HG03432 (cell line): ENCODE data around the gene HOXC9.

ENCODE experiments used
- ATAC-seq: cut with Tn5 transposase; IDR thresholded peaks from one replicate; pipeline ENCODE4 v1.9.1; 2021; ENCODE audit warnings: mild to moderate bottlenecking, moderate library complexity; ENCODE audit not compliant: unreplicated experiment

HOXC9 gene

GRCh38 chr12:54024581-54025305, 24.8 kb downstream of the HOXC9 start:
- ATAC-seq, result no peak

DNA sequence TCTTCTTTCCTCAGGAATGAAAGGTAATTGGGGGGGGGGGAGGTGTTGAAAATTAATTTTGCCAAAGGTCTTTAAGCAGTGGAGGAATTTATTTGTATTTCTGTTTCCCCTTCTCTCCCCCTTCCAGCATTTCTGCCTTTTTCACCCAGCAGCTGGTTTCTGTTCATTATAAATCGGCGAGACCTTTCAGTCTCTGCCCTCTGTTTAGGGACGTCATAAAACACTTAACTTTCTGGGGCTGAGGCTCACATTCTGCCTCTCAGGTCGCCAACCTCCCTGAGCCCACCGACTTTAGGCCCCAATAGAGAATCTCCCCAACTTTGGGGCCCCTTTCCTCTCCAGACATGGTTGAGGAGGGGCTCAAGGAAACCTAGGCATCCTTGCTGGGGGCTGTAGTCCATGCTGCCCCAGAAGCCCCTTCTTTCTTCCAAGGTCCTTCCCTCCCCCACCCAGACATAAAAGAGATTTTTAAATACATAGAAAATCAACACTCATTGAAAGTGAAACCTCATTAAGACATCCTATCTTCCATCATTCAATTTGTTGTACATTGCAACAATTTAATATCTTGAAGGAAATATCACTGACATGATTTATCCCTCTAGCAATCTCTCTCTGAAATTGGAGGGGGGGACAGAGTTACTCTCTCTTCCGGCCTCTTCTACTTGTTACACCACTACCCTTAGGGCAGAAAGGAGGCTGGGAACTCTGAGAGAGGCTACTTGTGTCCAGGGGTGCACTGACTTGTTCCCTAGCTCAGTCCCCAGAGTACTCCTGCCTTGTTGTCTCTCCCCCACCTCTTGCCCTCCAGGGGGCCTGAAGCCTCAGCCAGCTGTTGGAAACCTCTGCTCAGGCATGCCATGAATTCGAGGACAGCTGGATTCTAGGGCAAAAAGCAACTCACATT, 25.8 kb downstream of the HOXC9 start:
- no peak for ATAC-seq

GRCh38 chr12:54026640-54027441, 26.9 kb downstream of the HOXC9 start:
- no peak for ATAC-seq

GRCh38 chr12:54027442-54027786, 27.5 kb downstream of the HOXC9 start:
- ATAC-seq, result no peak

DNA sequence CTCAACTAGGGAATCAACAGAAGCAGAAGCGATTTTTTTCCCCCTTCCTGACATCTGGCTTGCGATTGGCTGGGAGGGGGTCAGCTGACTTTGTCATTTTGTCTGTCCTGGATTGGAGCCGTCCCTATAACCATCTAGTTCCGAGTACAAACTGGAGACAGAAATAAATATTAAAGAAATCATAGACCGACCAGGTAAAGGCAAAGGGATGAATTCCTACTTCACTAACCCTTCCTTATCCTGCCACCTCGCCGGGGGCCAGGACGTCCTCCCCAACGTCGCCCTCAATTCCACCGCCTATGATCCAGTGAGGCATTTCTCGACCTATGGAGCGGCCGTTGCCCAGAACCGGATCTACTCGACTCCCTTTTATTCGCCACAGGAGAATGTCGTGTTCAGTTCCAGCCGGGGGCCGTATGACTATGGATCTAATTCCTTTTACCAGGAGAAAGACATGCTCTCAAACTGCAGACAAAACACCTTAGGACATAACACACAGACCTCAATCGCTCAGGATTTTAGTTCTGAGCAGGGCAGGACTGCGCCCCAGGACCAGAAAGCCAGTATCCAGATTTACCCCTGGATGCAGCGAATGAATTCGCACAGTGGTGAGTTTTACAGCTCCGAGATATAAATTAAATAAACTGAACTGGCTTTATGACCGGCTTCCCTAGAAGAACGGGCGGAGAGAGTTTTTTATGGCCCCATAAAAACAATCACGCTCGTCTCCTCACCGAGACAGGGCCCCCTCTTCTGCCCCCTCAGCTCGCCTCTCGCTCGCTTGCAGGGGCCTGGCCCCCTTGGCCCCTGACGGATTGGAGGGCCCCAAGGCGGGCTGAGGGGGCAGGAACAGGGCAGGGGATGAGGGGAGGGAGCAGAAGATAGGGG, 28.6 kb downstream of the HOXC9 start, which contains the start of gene HOXC6:
TSS of gene HOXC6 (plus strand) at position 127 of the 888 bp plus-strand sequence. CDS start at position 209, 82 bp downstream.
- ATAC-seq, result no peak

GRCh38 chr12:54029529-54030441, 29.8 kb downstream of the HOXC9 start:
- ATAC-seq, result no peak

- ATAC-seq, result no peak
Observed at GRCh38 chr12:54030442-54030801, 30.5 kb downstream of the HOXC9 start.

DNA sequence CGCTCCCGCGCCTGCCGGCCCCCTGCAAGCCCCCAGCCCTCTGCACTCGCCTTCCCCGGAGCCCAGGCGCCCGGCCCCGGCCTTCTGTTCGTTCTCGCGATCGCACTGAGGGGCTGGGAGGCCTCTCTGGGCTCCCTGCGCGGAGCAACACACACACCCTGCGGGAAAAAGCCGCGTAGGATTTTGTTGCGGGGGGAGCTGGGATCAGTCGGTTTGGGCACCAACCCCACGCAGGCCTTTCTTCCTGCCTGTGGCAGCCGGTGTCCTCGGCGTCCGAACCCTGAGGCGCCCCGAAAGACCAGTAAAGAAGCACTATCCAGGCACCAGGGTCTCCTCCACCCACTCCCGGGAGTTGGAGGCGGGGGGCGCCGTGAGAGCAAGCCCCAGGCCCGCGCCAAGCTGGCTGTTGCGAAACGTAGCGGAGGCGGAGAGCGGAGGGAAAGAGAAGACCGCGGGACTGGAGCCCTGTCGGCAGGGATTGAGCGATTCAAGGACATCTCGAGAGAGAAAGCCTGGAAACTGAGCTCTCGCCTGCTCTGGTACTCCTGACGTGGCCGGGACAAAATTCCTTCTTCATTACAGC, 31.0 kb downstream of the HOXC9 start:
- ATAC-seq, result no peak

DNA sequence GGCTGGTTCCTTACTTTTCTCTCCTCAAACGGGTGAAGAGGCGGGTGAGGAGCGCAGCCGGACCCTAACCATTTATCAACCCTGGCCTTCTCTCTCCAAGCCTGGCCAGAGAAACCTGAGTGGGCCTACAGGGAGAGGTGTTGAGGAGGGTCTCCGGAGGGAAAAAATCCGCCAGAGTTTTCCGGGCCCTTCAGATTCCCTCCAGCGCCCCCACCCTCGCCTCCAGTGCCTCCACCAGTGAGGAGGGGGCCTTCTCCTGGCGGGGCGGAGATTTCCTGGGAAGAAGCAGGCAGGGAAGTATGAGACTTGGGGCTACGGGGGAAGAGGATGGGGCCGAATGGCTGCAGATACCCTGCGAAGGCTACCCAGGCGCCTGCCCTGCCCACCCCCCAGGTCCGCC, 31.5 kb downstream of the HOXC9 start:
- no peak for ATAC-seq

DNA sequence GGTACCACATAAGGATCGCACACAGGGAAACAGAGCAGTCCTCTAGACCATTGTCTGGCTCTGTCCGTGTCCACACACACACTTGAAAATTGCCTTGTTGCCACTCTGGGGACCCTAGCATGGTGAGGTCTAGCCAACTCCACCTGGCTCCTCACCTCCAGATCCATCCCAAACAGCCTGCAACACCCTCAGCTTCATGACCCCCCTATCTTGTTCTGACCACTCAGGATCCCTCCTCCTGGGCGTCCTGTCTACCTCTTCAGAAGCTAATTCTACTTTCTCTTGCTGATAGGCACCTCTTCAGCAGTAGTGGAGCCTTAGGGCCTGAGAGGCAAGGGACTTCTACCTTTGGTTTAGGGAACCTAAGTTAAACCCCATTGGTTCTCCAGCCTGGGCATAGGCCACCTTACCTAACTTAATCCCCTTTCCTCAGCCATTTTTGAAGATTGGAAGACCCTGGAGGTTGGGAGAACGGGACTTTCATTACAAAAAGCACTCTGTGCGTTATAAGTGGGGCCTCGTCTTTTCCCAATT, 32.2 kb downstream of the HOXC9 start:
- no peak for ATAC-seq

GRCh38 chr12:54032627-54033100, 32.7 kb downstream of the HOXC9 start, which contains the start of gene HOXC5:
HOXC5 (plus strand) TSS chr12:54033050; CDS start chr12:54033123, 73 bp downstream.
- ATAC-seq, result no peak

DNA sequence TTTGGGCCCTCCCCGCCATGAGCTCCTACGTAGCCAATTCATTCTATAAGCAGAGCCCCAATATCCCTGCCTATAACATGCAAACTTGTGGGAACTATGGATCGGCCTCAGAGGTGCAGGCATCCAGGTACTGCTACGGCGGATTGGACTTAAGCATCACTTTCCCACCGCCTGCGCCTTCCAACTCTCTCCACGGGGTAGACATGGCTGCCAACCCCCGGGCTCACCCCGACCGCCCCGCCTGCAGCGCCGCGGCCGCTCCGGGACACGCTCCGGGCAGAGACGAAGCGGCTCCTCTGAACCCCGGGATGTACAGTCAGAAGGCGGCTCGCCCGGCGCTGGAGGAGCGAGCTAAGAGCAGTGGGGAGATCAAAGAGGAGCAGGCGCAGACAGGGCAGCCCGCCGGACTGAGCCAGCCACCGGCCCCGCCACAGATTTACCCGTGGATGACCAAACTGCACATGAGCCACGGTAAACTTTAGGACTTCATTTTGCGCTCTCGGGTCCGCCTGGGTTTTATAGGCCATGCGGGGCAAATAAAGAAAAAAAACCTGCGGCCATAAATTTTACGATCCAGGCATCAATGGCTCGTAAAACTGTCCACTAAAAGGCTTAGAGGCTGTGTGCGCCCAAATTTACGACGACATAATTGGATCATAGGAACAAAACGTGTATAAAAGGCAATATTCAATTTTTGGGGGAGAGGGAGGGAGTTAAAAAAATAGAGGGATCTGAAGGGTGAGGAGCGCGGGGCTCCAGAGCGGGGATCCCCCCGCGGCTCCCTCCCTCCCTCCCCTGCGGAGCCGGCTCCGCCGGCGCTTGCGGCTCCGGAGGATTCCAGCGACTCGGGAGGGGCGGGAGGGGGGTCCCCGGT, 33.4 kb downstream of the HOXC9 start:
- no peak for ATAC-seq

DNA sequence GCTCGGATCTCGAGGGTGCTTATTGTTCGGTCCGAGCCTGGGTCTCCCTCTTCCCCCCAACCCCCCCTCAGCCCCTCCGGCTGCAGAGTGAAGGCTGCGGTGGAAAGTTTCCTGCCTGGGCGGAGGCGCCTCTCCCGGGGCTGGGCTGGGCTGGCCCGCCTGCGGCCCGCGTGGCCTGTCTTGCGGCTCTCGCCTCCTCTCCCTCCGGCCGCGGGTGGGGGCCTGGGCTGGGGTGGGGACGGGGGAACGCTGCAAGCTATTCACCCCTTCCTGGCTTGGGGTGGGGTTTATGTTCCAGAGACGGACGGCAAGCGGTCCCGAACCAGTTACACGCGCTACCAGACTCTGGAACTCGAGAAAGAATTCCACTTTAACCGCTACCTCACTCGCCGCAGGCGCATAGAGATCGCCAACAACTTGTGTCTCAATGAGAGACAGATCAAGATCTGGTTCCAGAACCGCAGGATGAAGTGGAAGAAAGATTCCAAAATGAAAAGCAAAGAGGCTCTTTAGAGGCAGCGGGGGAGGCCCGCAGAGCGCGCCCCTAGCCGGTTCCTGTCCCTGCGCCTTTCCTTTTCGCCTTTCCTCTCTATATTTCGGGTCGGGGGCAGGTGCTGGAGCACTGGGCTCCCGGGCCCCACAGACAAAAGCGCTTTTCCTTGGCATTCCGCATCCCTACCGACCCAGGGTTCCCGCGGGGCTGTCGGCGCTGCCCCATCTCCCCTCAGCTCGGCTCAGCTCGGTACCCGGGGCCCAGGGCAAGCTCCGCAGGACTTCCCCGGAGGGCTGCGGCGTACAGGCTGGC, 34.2 kb downstream of the HOXC9 start:
- no peak for ATAC-seq

GRCh38 chr12:54034785-54035310, 34.9 kb downstream of the HOXC9 start:
- no peak for ATAC-seq

DNA sequence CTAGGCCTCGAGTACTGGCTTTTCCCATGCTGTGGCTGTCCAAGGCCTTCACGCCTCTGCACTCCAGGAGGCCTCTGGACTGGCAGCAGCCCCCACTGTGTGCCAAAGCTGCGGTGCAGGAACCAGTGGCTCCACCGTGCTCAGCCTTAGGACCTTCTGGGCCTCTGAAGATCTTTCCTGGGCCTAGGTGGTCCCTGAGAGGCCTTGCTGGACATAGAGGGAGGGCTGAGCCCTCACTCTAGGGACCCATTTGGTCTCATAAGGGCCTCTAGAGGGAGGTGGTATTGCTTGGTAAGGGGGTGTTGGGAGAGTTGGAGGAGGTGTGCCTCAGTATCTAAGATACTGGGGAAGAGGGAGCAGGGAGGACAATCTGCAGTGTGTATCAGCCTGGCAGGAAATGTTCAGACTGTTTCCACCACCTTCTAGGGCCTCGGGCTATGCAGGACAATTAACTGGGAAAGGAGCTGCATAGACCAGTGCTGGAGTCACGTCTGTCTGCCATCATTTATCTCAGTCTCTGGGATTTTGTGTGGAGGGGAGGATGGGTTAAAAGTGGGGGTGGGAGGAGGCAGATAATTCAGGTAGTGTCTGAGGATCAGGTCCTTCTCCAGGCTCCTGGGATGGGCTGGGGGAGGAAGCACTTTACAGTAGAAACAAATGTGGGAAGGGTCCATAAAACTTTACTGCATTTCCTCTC, 35.8 kb downstream of the HOXC9 start:
- no peak for ATAC-seq
